22Rv1 (cell line): ENCODE measurements around the gene TPI1.

Experiments used
- H3K27ac ChIP-seq: fragments of 450-650 bp; 2 replicates; pipeline ENCODE4 v1.5.1; 2017
- ZFX ChIP-seq: fragments of 450-650 bp; IDR thresholded peaks from 2 replicates; pipeline ENCODE4 v1.6.1; 2017; ENCODE audit warnings: antibody characterized with exemption, borderline replicate concordance
- TF ChIP-seq, protein P1 (sequence below): fragments of 450-650 bp; IDR thresholded peaks from 2 replicates; pipeline ENCODE4 v1.5.1; 2017; ENCODE audit warnings: mild to moderate bottlenecking

Gene TPI1

DNA sequence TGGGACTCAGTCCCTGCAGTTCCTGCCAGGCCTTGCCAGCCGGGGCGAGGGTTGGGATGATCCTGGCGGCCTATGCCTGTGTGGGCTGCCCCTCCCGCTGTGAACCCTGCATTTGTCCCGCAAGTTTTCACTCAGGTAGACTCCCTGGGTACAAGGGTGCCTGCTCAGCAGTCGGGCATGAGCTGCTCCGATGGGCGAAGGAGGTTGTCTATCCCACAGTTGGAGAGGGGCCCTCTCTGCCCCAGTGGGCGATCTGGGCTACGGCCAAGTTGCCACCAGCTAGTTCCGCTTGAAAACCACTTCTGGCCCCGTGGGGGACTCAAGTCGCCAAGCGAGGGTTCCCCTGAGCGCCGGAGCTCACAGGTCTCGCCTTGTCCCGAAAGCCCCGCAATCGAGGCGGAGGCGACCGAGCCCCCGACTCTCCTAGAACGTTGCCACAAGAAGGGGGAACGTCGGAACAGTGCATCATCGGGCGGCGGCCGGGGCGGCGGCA is 365 bp upstream of the TPI1 start:
- H3K27ac ChIP-seq = peak overlapping the region; percentile 99
- TF ChIP-seq ZFX = no peak
- TF ChIP-seq, protein P1, sequence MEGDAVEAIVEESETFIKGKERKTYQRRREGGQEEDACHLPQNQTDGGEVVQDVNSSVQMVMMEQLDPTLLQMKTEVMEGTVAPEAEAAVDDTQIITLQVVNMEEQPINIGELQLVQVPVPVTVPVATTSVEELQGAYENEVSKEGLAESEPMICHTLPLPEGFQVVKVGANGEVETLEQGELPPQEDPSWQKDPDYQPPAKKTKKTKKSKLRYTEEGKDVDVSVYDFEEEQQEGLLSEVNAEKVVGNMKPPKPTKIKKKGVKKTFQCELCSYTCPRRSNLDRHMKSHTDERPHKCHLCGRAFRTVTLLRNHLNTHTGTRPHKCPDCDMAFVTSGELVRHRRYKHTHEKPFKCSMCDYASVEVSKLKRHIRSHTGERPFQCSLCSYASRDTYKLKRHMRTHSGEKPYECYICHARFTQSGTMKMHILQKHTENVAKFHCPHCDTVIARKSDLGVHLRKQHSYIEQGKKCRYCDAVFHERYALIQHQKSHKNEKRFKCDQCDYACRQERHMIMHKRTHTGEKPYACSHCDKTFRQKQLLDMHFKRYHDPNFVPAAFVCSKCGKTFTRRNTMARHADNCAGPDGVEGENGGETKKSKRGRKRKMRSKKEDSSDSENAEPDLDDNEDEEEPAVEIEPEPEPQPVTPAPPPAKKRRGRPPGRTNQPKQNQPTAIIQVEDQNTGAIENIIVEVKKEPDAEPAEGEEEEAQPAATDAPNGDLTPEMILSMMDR = no peak

DNA sequence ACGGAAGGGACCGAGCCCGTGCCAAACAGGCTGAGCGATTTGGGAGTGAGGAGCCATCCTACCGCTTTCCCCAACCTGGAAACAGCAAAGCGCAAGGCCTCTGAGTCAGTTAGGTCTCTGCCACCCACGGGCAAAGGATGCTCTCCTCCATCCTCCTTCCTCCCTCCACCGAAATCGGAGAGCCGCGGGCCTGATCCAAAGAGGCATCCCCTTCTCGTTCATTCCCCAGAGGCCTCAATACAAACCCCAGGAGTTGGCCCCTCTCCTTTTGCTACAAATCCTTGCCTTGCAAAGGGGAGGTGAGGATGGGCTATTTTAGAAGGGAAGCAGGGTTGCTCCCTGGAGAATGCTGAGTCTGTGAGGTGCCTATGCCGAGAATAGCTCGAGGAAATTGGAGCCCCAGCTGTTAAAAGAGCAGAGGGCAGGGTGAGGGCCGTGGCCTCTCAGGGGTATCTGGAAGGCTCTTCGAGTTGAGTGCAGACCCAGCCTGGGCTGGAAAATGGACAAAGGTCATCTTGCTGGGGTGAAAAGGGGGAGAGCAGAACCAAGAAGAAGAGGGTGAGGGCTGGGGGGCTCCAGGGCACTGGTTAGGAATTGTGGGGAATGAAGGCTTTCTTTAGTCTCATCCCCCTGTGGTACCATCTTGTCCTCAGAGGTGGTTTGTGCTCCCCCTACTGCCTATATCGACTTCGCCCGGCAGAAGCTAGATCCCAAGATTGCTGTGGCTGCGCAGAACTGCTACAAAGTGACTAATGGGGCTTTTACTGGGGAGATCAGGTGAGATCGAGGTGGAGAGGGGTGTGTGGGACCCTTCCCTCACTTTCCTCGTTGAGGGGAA is 1.1 kb downstream of the TPI1 start:
- no peak for TF ChIP-seq ZFX
- TF ChIP-seq, protein P1 = no peak
- H3K27ac ChIP-seq = peak overlapping the region; percentile 99

DNA sequence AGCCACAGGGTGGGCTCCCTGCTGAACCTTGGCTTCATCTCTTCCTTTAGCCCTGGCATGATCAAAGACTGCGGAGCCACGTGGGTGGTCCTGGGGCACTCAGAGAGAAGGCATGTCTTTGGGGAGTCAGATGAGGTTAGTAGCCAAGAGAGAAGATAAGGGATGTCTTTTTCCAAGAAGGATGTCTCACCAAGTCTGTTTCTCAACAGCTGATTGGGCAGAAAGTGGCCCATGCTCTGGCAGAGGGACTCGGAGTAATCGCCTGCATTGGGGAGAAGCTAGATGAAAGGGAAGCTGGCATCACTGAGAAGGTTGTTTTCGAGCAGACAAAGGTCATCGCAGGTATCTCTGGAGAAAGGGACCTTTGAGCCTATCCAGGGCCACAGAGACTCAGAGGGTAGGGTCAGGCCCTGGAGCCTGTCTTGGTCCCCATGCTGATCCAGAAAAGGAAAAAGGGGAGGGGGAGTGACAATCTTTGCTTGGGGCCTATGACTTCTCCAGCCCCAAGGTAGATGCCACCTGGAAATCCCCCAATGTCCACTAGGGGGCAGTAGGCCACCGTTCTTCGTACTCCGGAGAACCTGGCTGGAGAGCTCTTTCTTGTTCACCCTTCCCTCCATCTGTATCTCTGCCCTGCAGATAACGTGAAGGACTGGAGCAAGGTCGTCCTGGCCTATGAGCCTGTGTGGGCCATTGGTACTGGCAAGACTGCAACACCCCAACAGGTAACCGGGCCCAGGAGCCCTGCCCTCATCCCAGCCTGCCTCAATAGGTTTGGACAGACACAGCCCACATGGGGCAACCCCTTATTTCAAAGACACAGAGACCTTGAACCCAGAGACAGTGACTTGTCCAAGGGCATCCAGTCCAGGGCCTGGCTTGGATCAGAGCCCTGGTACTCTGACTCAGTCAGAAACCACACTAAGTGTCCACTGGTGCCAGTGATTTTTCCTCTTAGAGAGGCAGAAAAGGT is 2.0 kb downstream of the TPI1 start:
- no peak for TF ChIP-seq ZFX
- TF ChIP-seq, protein P1 = peak; percentile 98
- peak overlapping the region; percentile 99 for H3K27ac ChIP-seq

DNA sequence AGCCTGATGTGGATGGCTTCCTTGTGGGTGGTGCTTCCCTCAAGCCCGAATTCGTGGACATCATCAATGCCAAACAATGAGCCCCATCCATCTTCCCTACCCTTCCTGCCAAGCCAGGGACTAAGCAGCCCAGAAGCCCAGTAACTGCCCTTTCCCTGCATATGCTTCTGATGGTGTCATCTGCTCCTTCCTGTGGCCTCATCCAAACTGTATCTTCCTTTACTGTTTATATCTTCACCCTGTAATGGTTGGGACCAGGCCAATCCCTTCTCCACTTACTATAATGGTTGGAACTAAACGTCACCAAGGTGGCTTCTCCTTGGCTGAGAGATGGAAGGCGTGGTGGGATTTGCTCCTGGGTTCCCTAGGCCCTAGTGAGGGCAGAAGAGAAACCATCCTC is 3.0 kb downstream of the TPI1 start:
- H3K27ac ChIP-seq = peak overlapping the region; percentile 99

DNA sequence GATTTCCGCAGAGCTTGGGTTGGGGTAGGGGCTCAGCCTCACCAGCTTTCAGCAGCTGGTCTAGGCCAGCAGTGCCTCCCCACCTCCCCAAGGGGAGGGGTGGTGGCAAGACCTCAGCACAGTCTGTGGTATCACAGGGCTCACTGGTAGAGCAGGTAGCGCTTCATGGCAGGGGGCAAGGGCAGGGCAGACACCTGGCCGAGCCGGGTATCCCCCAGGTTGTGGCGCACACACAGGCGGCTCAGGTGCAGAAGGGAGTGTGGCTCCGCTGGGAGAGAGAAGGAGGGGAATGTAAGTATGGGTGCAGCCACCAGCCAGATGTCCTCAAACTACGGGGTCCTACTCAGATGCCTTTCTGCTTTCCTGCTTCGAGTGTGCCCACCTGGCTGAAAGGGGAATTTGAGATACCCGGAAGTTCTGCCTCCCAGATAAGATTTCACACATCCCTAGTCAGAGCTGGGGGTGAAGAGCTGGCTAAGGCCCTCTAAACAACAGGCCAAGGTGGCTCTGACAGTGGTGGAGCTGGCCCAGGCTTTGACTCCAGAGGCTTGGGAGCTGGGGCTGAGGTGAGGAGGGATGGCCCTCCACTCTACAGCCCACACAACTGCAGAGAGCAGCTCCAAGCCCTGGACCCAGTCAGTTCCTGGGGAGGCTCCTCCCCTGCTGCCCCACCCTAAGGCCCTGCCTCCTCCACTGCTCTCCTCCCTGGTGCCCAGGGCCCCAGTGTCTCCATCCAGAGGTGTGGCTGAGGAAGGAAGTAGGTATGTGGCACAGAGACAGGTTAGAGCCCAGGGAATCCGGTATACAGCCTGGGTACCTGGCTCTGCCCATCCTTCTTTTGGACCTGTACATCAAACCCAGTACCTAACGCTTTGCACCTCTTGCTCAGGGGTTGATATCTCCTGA is 4.0 kb downstream of the TPI1 start:
- TF ChIP-seq ZFX = no peak
- peak overlapping the region; percentile 99 for H3K27ac ChIP-seq

GRCh38 chr12:6872073-6873048 is 5.0 kb downstream of the TPI1 start:
- H3K27ac ChIP-seq = peak overlapping the region; percentile 99

More at GRCh38 chr12:6872073-6873048, 5.0 kb downstream of the TPI1 start:
- TF ChIP-seq, protein P1 = peak; percentile 100
- TF ChIP-seq ZFX = no peak
